GM21526 (cell line): ENCODE measurements around the gene RTN3.
"Not testable (repeated sequence)": the region's sequence is repeated elsewhere in the genome, so short reads cannot be mapped to it uniquely, and the experiment has no call there.

Experiments
- ATAC-seq: cut with Tn5 transposase; IDR thresholded peaks from one replicate; pipeline ENCODE4 v1.9.1; 2021; ENCODE audit warnings: moderate library complexity; ENCODE audit not compliant: unreplicated experiment, low FRiP score

Gene RTN3

DNA sequence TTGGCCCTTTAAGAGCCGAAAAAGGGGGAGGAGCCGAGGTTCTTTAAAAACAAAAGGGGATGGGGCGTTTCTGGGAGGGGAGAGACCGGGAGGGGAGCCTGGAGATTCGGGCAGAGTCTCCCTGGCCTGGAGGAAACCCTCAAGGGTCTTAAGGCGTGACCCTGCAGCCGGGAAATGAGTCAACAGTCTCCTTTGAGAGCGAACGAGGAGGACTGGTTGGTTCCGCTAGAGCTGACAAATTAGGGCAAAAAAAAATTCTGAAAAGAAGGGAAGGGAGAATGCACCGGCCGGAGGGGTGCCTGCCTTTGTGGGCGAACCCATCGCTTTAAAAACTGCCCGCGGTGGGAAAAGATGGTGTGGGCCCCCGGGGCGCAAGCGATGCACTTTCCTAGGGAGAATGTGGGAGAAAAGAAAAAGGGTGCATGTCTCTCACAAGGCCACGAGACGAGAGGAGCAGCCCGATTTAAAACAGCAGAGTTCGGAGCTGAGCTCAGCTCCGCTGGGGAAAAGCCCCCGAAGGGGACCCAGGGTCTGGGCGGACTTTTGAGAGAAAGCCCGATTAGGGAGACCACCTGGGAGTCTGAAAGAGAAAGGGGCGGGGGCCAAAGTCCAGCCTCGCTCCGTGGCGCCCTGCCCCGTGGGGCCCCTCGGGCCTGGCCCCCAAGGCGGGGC lies 86.4 kb downstream of the RTN3 start:
- ATAC-seq, result no peak

DNA sequence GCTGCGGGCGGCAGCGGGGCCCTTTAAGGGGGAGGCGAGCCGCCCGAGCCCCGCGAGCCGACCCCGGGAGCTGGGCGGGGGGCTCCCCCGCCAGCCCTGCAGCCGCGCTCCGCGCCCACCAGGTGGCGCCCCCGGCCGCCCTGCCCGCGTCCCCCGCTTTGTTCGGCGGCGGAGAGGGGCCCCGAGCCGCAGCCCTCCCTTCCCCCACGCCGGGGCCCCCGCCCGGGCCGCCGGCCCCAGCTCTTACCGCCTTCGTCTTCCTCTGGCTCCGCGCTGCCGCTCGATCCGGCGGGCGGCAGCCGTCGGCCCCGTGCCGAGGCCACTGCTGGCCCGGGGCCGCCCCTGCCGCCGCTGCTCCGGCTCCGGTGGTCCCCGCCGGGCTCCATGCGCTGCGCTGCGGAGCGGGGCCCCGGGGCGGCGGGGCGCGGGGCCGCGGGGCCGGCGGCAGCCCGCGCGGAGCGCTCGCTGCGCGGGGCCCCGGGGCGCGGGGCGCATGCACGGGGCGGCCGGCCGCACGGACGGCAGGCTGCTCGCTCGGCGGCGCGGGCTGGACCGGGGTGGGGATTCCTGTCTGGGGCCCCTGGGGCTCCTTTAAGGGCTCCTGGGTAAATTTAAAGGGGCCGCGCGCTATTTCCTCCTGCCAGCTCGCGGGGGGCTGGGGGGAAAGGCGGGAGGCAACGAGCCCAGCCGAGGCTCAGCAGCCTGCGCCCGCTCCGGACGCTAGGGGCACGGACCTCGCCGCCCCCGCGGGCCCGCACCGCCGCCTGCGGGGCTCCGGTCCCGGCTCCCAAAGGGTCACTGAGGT lies 87.1 kb downstream of the RTN3 start, which contains the start of gene ZFTA:
ZFTA (minus strand) TSS at position 539 of the 805 bp plus-strand sequence; CDS start at position 386, 153 bp downstream.
- no peak for ATAC-seq

GRCh38 chr11:63769042-63769713 lies 87.9 kb downstream of the RTN3 start:
- no peak for ATAC-seq

DNA sequence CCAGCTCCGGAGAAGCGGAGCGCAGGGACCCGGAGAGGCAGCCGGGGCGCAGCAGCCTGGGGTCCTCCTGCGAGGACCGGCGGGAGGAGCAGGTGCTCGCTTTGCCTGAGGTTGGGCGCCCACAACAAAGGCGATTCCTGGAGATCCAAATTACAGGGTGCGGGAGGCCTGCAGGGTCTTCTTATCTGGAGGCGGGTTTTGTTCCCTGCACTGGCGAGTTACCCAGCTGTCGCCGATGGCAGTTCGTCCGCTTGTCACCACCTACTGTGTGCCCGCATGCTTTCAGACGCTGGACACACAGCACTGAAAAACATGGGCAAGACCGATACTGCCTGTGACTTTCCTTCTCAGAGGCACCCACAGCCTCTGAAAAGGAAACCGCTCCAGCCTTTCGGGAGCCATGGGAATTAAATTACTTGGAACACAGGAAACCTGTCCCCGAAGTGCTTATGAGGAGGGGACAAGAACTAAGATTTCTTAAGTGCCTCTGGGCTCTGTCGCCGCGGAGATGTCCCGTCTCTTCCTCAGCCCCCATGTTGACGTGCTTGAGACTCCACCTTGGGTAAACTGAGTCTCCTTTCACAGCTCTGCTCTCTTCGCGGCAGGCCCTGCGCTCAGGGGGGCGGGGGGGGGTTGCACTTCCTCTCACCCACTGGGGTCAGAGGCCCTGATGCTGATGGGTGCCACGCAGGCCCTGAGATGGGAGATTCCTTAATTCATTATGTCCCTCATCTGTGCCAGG lies 88.6 kb downstream of the RTN3 start:
- no peak for ATAC-seq

- no peak for ATAC-seq
These were observed 89.5 kb downstream of the RTN3 start for GRCh38 chr11:63770763-63771162.

GRCh38 chr11:63771741-63772318 lies 90.5 kb downstream of the RTN3 start:
- ATAC-seq, result not testable (repeated sequence)

GRCh38 chr11:63775191-63775590 lies 93.9 kb downstream of the RTN3 start:
- no peak for ATAC-seq

DNA sequence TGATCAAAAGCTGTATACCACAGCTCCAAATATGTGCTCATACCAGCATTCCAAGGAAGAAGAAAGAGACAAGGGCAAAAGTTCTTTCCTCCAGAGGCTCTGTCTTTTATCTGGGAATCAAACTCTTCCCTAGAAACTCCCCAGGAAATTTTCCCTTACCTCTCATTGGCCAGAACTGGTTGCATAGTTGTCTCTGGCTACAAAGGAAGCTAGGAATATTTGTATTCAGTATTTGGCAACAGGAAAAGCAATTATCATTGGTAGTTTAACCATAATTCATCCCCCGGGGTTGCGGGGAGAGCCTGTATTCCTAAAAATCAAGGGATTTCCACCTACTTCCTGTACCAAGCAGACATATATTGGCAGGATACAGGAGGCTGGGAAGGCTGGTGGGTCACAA lies 97.7 kb downstream of the RTN3 start:
- ATAC-seq, result no peak

DNA sequence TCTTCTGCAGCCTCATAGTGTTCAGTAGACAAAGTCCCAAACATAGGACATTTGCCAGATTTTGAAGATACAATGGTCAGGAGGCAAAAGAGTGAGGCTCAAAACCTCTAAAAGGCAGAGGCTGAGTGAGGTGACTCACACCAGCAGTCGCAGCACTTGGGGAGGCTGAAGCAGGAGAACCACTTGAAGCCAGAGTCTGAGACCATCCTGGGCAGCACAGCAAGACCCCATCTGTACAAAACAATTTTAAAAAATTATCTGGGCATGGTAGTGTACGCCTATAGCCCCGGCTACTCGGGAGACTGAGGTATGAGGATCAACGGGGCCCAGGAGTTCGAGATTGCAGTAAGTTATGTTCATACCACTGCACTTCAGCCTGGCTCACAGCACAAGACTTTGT lies 101.4 kb downstream of the RTN3 start:
- no peak for ATAC-seq

- ATAC-seq, result no peak
These were observed 102.8 kb downstream of the RTN3 start for GRCh38 chr11:63783925-63784592.

DNA sequence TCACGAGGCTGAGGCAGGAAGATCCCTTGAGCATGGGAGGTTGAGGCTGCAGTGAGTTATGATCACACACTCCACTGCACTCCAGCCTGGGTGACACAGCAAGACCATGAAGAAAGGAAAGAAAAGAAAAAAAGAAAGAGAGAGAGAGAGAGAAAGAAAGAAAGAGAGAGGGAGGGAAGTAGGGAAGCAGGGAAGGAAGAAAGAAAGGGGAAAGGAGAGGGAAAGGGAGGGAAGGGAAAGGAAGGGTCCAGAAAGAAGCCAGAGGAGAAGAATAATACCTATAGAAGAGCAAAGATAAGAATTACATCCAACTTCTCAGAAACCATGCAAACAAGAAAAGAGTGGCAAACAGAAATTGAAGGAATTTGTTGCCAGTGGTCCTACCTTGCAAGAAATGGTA lies 104.5 kb downstream of the RTN3 start:
- no peak for ATAC-seq

DNA sequence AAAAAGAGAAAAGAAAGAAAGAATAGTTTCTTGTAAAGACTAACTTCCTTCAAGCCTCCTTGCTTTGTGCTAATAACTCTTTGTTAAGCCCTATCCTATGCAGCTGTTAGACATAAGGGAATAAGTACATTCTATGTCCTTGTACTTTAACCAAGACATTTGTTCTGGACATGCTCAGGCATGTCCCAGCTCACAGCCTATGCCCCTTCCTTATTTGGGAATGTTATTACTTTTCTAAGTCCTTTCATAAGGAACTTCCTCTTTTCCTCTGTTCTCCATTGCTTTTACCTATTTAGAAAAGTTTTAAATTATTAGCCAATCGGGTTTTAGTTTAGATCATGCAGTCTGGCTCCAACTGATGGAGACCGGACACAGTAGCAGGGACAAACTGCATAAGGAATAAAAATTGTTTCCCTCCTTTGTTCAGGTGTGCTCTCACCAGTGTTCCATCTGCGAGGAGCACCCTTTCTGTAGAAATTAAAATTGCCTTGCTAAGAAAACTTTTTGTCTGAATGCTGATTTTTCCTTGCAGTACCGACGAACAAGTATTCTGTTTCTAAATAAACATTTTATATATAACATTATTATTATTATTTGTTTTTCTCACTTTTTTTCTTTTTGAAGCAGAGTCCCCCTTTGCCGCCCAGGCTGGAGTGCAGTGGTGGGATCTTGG lies 110.3 kb downstream of the RTN3 start:
- no peak for ATAC-seq

GRCh38 chr11:63793161-63793560 lies 111.9 kb downstream of the RTN3 start:
- no peak for ATAC-seq

GRCh38 chr11:63795066-63795465 lies 113.8 kb downstream of the RTN3 start:
- ATAC-seq, result no peak

DNA sequence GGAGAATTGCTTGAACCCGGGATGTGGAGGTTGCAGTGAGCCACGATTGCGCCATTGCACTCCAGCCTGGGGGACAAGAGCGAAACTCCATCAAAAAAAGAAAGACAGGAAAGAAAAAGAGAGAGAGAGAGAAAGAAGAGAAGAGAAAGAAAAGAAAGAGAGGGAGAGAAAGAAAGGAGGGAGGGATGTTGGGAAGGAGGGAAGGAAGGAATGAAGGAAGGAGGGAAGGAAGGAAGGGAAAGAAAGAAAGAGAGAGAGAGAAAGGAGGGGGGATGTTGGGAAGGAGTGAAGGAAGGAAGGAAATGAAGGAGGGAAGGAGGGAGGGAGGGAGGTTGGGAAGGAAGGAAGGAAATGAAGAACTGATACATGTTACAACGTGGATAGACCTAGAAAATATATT lies 119.6 kb downstream of the RTN3 start:
- ATAC-seq, result no peak

DNA sequence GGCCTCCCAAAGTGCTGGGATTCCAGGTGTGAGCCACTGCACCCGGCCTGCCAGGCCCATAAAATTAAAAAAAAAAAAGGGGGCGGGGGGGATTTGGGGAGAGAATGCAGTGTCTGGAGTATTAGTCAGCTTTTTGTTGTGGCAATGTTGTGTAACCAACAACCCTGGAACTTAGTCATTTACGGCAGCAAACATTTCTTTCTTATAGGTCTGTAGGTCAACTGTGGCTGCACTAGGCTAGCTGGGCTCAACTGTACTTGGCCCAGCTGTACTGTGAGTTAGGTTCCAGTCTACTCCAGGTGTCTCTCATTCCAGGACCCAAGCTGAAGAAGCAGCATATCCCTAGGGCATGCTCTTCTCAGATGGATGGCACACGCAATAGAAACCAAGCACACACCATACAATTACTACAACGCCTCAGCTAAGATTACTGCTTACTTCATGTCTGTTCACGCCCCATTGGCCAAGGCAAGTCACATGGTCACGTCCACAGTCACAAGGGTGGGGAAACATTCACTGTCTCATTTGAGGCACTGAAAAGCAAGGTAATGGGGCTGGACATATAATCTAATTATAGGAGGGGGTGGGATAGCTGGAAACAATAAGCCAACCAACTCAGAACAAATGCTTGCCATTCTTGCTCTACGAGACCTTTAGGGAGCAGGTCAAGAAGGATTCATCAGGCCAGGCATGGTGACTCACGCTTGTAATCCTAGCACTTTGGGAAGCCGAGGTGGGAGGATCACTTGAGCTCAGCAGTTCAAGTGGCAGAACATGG lies 121.5 kb downstream of the RTN3 start:
- no peak for ATAC-seq

DNA sequence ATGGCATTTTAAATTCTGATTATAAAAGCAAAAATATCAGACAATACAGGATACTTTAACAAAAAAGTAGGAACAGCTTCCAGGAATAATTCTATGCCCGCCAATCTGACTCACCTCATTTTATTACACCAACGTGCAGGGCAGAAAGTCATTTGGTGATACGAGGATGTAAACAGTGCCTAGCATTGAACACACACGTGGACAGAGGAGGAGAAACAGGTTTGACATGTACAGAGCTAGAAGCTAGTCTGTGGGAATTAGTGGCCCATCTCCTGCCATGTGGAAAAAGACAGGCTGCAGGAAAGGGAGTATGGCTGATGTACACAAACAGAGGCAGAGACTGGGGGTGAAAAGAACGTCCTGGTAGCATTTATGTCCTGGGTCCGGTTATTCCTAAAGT lies 123.0 kb downstream of the RTN3 start:
- ATAC-seq, result no peak

- ATAC-seq, result no peak
These were observed 124.6 kb downstream of the RTN3 start for GRCh38 chr11:63805844-63806415.
